Measurements from ENCODE around the gene SLC22A15. TPM values are rescaled to one million over a fixed set of nuclear protein-coding genes. Genes with fewer than 3 reads are reported as not detected.
"Not testable (repeated sequence)": the region's sequence is repeated elsewhere in the genome, so short reads cannot be mapped to it uniquely, and the experiment has no call there.

SLC22A15 gene
- total RNA-seq, 2 donors from 2014 or later, result 7.3 to 11.9 TPM

GRCh38 chr1:115954684-115955083, 21.6 kb upstream of the SLC22A15 start:
- Histone ChIP-seq H3K9me3 (no peaks in the 10 kb centered on the region), H3K27me3 (replicated peaks; ENCODE audit: insufficient read depth) (no peaks in the 10 kb centered on the region), H3K36me3 (no peaks in the 10 kb centered on the region), H3K27ac (no peak overlapping the region), H3K4me3 (no peak overlapping the region), H3K4me1 (ENCODE audit: control insufficient read depth in 1 of 2, low read depth in 2 of 2) (no peaks in the 10 kb centered on the region)
- TF ChIP-seq CTCF (IDR thresholded peaks at IDR 0.05), result no peak
- ATAC-seq (ENCODE audit: insufficient number of reproducible peaks, low FRiP score, low read depth), result no peak
- no peak for DNase-seq (ENCODE audit: low spot score)

GRCh38 chr1:115955228-115955627, 21.1 kb upstream of the SLC22A15 start:
- ATAC-seq (ENCODE audit: insufficient number of reproducible peaks, low FRiP score, low read depth), result no peak
- DNase-seq (ENCODE audit: low spot score), result no peak
- H3K9me3 ChIP-seq, result no peaks in the 10 kb centered on the region

GRCh38 chr1:115958866-115959265, 17.4 kb upstream of the SLC22A15 start:
- Histone ChIP-seq H3K9me3 (no peaks in the 10 kb centered on the region), H3K4me3 (no peak overlapping the region), H3K27me3 (replicated peaks; ENCODE audit: insufficient read depth) (no peaks in the 10 kb centered on the region), H3K4me1 (ENCODE audit: control insufficient read depth in 1 of 2, low read depth in 2 of 2) (no peaks in the 10 kb centered on the region), H3K36me3 (no peaks in the 10 kb centered on the region), H3K27ac (no peak overlapping the region)
- TF ChIP-seq CTCF (IDR thresholded peaks at IDR 0.05), result no peak
- DNase-seq (ENCODE audit: low spot score) (no peak), ATAC-seq (ENCODE audit: insufficient number of reproducible peaks, low FRiP score, low read depth) (no peak)

More at GRCh38 chr1:115955228-115955627, 21.1 kb upstream of the SLC22A15 start:
- H3K4me1 ChIP-seq (ENCODE audit: control insufficient read depth in 1 of 2, low read depth in 2 of 2), result no peaks in the 10 kb centered on the region
- no peak for TF ChIP-seq CTCF (IDR thresholded peaks at IDR 0.05)
- no peaks in the 10 kb centered on the region for H3K27me3 ChIP-seq (replicated peaks; ENCODE audit: insufficient read depth)
- no peaks in the 10 kb centered on the region for H3K36me3 ChIP-seq
- H3K27ac ChIP-seq, result no peak overlapping the region
- H3K4me3 ChIP-seq, result no peak overlapping the region

- Histone ChIP-seq H3K4me1 (ENCODE audit: control insufficient read depth in 1 of 2, low read depth in 2 of 2) (no peaks in the 10 kb centered on the region), H3K27ac (no peak overlapping the region), H3K36me3 (no peaks in the 10 kb centered on the region), H3K9me3 (no peaks in the 10 kb centered on the region), H3K4me3 (no peak overlapping the region), H3K27me3 (replicated peaks; ENCODE audit: insufficient read depth) (no peaks in the 10 kb centered on the region)
- TF ChIP-seq CTCF (IDR thresholded peaks at IDR 0.05), result no peak
- no peak for ATAC-seq (ENCODE audit: insufficient number of reproducible peaks, low FRiP score, low read depth)
- no peak for DNase-seq (ENCODE audit: low spot score)
Observed at GRCh38 chr1:115969509-115969908, 6.8 kb upstream of the SLC22A15 start.

- ATAC-seq (ENCODE audit: insufficient number of reproducible peaks, low FRiP score, low read depth); H3K36me3 ChIP-seq; H3K27me3 ChIP-seq (replicated peaks; ENCODE audit: insufficient read depth); H3K4me3 ChIP-seq; H3K4me1 ChIP-seq (ENCODE audit: control insufficient read depth in 1 of 2, low read depth in 2 of 2); H3K27ac ChIP-seq; H3K9me3 ChIP-seq; DNase-seq (ENCODE audit: low spot score): not testable (repeated sequence)
Observed at GRCh38 chr1:115971778-115972177, 4.5 kb upstream of the SLC22A15 start.

- Histone ChIP-seq H3K4me3 (no peak overlapping the region), H3K9me3 (no peaks in the 10 kb centered on the region), H3K4me1 (ENCODE audit: control insufficient read depth in 1 of 2, low read depth in 2 of 2) (peaks cover 9 to 15% of the 10 kb centered on the region in 2 donors), H3K27ac (no peak overlapping the region), H3K36me3 (no peaks in the 10 kb centered on the region), H3K27me3 (replicated peaks; ENCODE audit: insufficient read depth) (no peaks in the 10 kb centered on the region)
- no peak for TF ChIP-seq CTCF (IDR thresholded peaks at IDR 0.05)
- DNase-seq (ENCODE audit: low spot score) (no peak), ATAC-seq (ENCODE audit: insufficient number of reproducible peaks, low FRiP score, low read depth) (no peak)
Observed at GRCh38 chr1:115973154-115973553, 3.2 kb upstream of the SLC22A15 start.
